ENCODE data around the gene EGFL6.

DNA sequence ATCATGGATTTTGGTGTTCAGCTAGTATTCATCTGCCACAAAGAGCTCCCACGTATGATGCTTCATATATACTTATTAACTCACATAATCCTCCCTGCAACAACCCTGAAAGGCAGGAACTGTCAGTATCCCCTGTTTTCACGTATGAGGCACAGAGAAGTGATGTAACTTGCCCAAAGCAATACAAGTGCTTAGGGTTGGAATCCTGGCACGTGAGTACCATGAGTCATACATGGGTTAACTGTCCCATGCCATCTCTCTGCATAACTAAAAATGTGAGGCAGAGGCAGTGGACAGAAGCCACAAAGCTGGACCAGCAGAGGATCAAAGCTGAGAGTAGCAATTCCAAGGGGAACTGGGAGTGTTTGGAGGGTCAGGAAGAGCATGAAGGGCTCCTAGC is 35.7 kb upstream of the EGFL6 start:
- TF ChIP-seq EZH2 (IDR thresholded peaks at IDR 0.05; ENCODE audit: insufficient read depth, poor library complexity, severe bottlenecking) (no peak), EZH2phosphoT487 (IDR thresholded peaks at IDR 0.05; ENCODE audit: insufficient read depth, low read depth) (no peak)

Measured in GM23248 (cell line).